H9 (cell line): ENCODE data around the gene C1orf105. TPM values are rescaled to one million over a fixed set of nuclear protein-coding genes. Genes with fewer than 3 reads are reported as not detected.

Source experiments
- DNase-seq: peaks from one replicate; pipeline ENCODE4 v3.0.0-alpha.2; 2017
- H2AFZ ChIP-seq: one replicate; pipeline ENCODE4 v1.6.1; 2013; ENCODE audit warnings: mild to moderate bottlenecking, low read length, control low read depth, moderate library complexity
- H2AK5ac ChIP-seq: 2 replicates; pipeline ENCODE4 v1.6.1; 2013; ENCODE audit warnings: low read length, control low read depth, mixed read lengths; ENCODE audit not compliant: insufficient read length
- H2BK120ac ChIP-seq: one replicate; pipeline ENCODE4 v1.6.1; 2013; ENCODE audit warnings: low read depth, mild to moderate bottlenecking, low read length, control low read depth, inconsistent platforms; ENCODE audit not compliant: poor library complexity, severe bottlenecking
- H2BK12ac ChIP-seq: 2 replicates; pipeline ENCODE4 v1.6.1; 2013; ENCODE audit warnings: low read length, control low read depth, mixed read lengths, low read depth; ENCODE audit not compliant: insufficient read length
- H2BK15ac ChIP-seq: 2 replicates; pipeline ENCODE4 v1.6.1; 2013; ENCODE audit warnings: low read depth, low read length, control low read depth
- H2BK20ac ChIP-seq: one replicate; pipeline ENCODE4 v1.6.1; 2013; ENCODE audit warnings: low read depth, mild to moderate bottlenecking, low read length, control low read depth, inconsistent platforms; ENCODE audit not compliant: poor library complexity, severe bottlenecking
- H2BK5ac ChIP-seq: 2 replicates; pipeline ENCODE4 v1.6.1; 2013; ENCODE audit warnings: low read length, control low read depth, mixed read lengths; ENCODE audit not compliant: insufficient read length
- H3K14ac ChIP-seq: 2 replicates; pipeline ENCODE4 v1.6.1; 2013; ENCODE audit warnings: low read length, control low read depth; ENCODE audit not compliant: insufficient read depth
- H3K18ac ChIP-seq: 2 replicates; pipeline ENCODE4 v1.6.1; 2013; ENCODE audit warnings: low read depth, mild to moderate bottlenecking, mixed read lengths, low read length, control low read depth; ENCODE audit not compliant: insufficient read length
- H3K23ac ChIP-seq: 2 replicates; pipeline ENCODE4 v1.6.1; 2013; ENCODE audit warnings: low read length, control low read depth, mixed read lengths, low read depth; ENCODE audit not compliant: insufficient read length
- H3K23me2 ChIP-seq: 2 replicates; pipeline ENCODE4 v1.6.1; 2013; ENCODE audit warnings: low read depth, mild to moderate bottlenecking, mixed read lengths, low read length, control low read depth; ENCODE audit not compliant: insufficient read length, poor library complexity, severe bottlenecking
- H3K27ac ChIP-seq: 2 replicates; pipeline ENCODE4 v1.5.1; 2013; ENCODE audit warnings: low read length, control low read depth, mixed read lengths, low read depth; ENCODE audit not compliant: insufficient read length
- H3K27me3 ChIP-seq: 2 replicates; pipeline ENCODE4 v1.6.1; 2013; ENCODE audit warnings: low read length, control low read depth, inconsistent platforms; ENCODE audit not compliant: insufficient read depth
- H3K4ac ChIP-seq: 2 replicates; pipeline ENCODE4 v1.6.1; 2013; ENCODE audit warnings: low read depth, mild to moderate bottlenecking, control low read depth, inconsistent platforms, low read length, moderate library complexity
- H3K4me1 ChIP-seq: 2 replicates; pipeline ENCODE4 v1.6.1; 2013; ENCODE audit warnings: low read length, control low read depth, inconsistent platforms; ENCODE audit not compliant: insufficient read depth
- H3K4me2 ChIP-seq: 2 replicates; pipeline ENCODE4 v1.6.1; 2013; ENCODE audit warnings: low read length, control low read depth, mixed read lengths; ENCODE audit not compliant: insufficient read length, insufficient read depth
- H3K56ac ChIP-seq: 2 replicates; pipeline ENCODE4 v1.6.1; 2013; ENCODE audit warnings: low read depth, mild to moderate bottlenecking, mixed read lengths, low read length, control low read depth; ENCODE audit not compliant: insufficient read length
- H3K79me1 ChIP-seq: 2 replicates; pipeline ENCODE4 v1.6.1; 2013; ENCODE audit warnings: low read depth, mild to moderate bottlenecking, moderate library complexity, low read length, control low read depth, inconsistent platforms; ENCODE audit not compliant: insufficient read depth, poor library complexity, severe bottlenecking
- H3K79me2 ChIP-seq: 2 replicates; pipeline ENCODE4 v1.6.1; 2013; ENCODE audit warnings: low read length, control low read depth, inconsistent platforms; ENCODE audit not compliant: insufficient read depth
- H3K9ac ChIP-seq: 2 replicates; pipeline ENCODE4 v1.6.1; 2013; ENCODE audit warnings: low read length, control low read depth, mixed read lengths; ENCODE audit not compliant: insufficient read length; ENCODE audit errors: extremely low read depth
- H3K9me3 ChIP-seq: one replicate; pipeline ENCODE4 v1.6.1; 2013; ENCODE audit warnings: low read depth, low read length, inconsistent platforms; ENCODE audit not compliant: control insufficient read depth
- H3T11ph ChIP-seq: one replicate; pipeline ENCODE4 v1.6.1; 2013; ENCODE audit warnings: mild to moderate bottlenecking, low read length, control low read depth, inconsistent platforms
- H4K20me1 ChIP-seq: one replicate; pipeline ENCODE4 v1.6.1; 2013; ENCODE audit not compliant: control insufficient read depth, insufficient read length, insufficient read depth
- H4K5ac ChIP-seq: 2 replicates; pipeline ENCODE4 v1.6.1; 2013; ENCODE audit warnings: low read depth, mild to moderate bottlenecking, mixed read lengths, low read length, control low read depth; ENCODE audit not compliant: insufficient read length
- H4K8ac ChIP-seq: replicated peaks from 2 replicates; pipeline ENCODE4 v1.6.1; 2013; ENCODE audit warnings: low read length, control low read depth, mixed read lengths, low read depth; ENCODE audit not compliant: insufficient read length
- H4K91ac ChIP-seq: 2 replicates; pipeline ENCODE4 v1.6.1; 2013; ENCODE audit warnings: low read depth, mild to moderate bottlenecking, moderate library complexity, mixed read lengths, low read length, control low read depth; ENCODE audit not compliant: insufficient read length
- H3K27ac Mint-ChIP-seq, 3 experiments: 2 replicates in 2 of 3; 3 replicates in 1 of 3; pipeline ENCODE4 v1.8.0; 2020 to 2021; ENCODE audit warnings: mixed read lengths in 3 of 3, mild to moderate bottlenecking in 1 of 3, moderate library complexity in 1 of 3
- H3K27me3 Mint-ChIP-seq: 2 replicates; pipeline ENCODE4 v1.8.0; 2021; ENCODE audit warnings: low read depth, mild to moderate bottlenecking, moderate library complexity, mixed read lengths
- H3K36me3 Mint-ChIP-seq, 3 experiments: 2 replicates in 2 of 3; 3 replicates in 1 of 3; pipeline ENCODE4 v1.8.0; 2020 to 2021; ENCODE audit warnings: low read depth in 3 of 3, mixed read lengths in 3 of 3; ENCODE audit not compliant: insufficient read depth in 1 of 3
- H3K4me1 Mint-ChIP-seq, 2 experiments: 2 replicates each; pipeline ENCODE4 v1.8.0; 2020; ENCODE audit warnings: mixed read lengths in 2 of 2
- H3K4me3 Mint-ChIP-seq, 2 experiments: 2 replicates in 1 of 2; 3 replicates in 1 of 2; pipeline ENCODE4 v1.8.0; 2020 to 2021; ENCODE audit warnings: mild to moderate bottlenecking in 2 of 2, mixed read lengths in 2 of 2, moderate library complexity in 1 of 2
- H3K9me3 Mint-ChIP-seq, 2 experiments: 2 replicates in 1 of 2; 3 replicates in 1 of 2; pipeline ENCODE4 v1.8.0; 2020; ENCODE audit warnings: mild to moderate bottlenecking in 2 of 2, mixed read lengths in 2 of 2, moderate library complexity in 1 of 2
- WGBS: extraction: QIAGEN DNeasy Blood & Tissue Kit; methylation state at CpG from one replicate; pipeline ENCODE4 v1.1.7; 2013; ENCODE audit warnings: missing lambda C conversion rate, low lambda C conversion rate, mixed read lengths; ENCODE audit not compliant: insufficient read length; ENCODE audit errors: extremely low coverage; 5-methylcytosine and 5-hydroxymethylcytosine counted together
- total RNA-seq: library from RNA; stranded (reverse); gene quantifications from 2 replicates; pipeline ENCODE4 v1.2.1, GENCODE V29; 2021
- TF ChIP-seq, protein P1 (sequence below): fragments of 200-600 bp; sonication (generic); conservative IDR thresholded peaks from 3 replicates; pipeline ENCODE4 v1.8.0; 2021; ENCODE audit warnings: antibody characterized with exemption, mild to moderate bottlenecking

C1orf105 gene
- total RNA-seq, 1 experiment from 2014 or later, result not detected

DNA sequence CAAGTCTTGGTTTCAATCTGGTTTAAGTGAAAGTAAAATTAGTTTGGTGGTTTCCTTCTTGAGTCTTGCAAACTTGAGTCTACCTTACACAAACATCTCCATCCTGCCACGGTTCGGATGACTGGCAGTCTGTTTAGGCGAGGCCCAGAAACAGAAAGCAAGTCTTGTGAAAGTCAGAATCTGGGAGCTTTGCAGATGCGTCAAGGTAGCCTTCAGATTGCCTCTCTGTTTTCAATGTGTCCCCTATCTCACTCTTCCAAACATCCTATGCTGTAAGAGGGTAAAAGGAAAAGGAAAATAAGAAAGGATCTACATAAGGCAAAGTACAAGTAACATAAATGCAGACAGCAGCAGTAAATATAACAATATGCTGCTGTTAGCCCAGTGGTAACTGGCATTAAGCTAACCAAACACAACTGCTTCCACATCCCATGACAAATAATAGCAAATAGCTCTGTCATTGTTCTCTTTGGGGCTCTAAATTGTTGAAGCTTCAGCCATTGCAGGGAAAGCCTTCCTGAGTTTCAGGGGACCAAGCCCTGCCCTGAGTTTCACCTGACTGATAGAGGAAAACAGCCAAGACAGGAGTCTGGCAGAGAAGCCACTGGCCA is 26.2 kb upstream of the C1orf105 start:
- Histone ChIP-seq H3K14ac (no peak overlapping the region), H2BK120ac (no peak overlapping the region), H2BK5ac (no peak overlapping the region), H3K56ac (no peak overlapping the region), H2BK20ac (no peak overlapping the region), H3K27me3 (no peaks in the 10 kb centered on the region), H3K4ac (no peak overlapping the region), H3K18ac (no peak overlapping the region), H3K79me2 (no peaks in the 10 kb centered on the region), H3K4me2 (no peak overlapping the region), H2AK5ac (no peak overlapping the region), H2BK12ac (no peak overlapping the region), H2BK15ac (no peak overlapping the region), H3K27ac (no peak overlapping the region), H4K91ac (no peak overlapping the region), H4K5ac (no peak overlapping the region), H3K23me2 (no peaks in the 10 kb centered on the region), H3K79me1 (no peaks in the 10 kb centered on the region), H3T11ph (no peak overlapping the region), H3K9me3 (no peaks in the 10 kb centered on the region), H2AFZ (no peak overlapping the region), H3K23ac (no peak overlapping the region), H3K4me1 (peaks cover 4% of the 10 kb centered on the region; the same call in 1 of the 2 replicates), H4K20me1 (no peaks in the 10 kb centered on the region), H3K9ac (no peak overlapping the region), H4K8ac (no peak overlapping the region)
- H3K27me3 Mint-ChIP-seq, result no peaks in the 10 kb centered on the region
- H3K36me3 Mint-ChIP-seq, result no peaks in the 10 kb centered on the region
- DNase-seq, result no peak
- TF ChIP-seq, protein P1, sequence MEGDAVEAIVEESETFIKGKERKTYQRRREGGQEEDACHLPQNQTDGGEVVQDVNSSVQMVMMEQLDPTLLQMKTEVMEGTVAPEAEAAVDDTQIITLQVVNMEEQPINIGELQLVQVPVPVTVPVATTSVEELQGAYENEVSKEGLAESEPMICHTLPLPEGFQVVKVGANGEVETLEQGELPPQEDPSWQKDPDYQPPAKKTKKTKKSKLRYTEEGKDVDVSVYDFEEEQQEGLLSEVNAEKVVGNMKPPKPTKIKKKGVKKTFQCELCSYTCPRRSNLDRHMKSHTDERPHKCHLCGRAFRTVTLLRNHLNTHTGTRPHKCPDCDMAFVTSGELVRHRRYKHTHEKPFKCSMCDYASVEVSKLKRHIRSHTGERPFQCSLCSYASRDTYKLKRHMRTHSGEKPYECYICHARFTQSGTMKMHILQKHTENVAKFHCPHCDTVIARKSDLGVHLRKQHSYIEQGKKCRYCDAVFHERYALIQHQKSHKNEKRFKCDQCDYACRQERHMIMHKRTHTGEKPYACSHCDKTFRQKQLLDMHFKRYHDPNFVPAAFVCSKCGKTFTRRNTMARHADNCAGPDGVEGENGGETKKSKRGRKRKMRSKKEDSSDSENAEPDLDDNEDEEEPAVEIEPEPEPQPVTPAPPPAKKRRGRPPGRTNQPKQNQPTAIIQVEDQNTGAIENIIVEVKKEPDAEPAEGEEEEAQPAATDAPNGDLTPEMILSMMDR, result no peak
- no peak overlapping the region for H3K4me3 Mint-ChIP-seq
- peak overlapping the region in 1 of 3 experiments; percentile 37; a peak in 1 of 7 replicates for H3K27ac Mint-ChIP-seq
- no CpG with 5 or more reads among the region's 4 CpGs for WGBS
- no peaks in the 10 kb centered on the region for H3K9me3 Mint-ChIP-seq
- peaks cover 38 to 45% of the 10 kb centered on the region in 2 experiments for H3K4me1 Mint-ChIP-seq
